BE2C (cell line): ENCODE measurements around the gene GALNS.

Experiments
- DNase-seq: peaks from one replicate; pipeline ENCODE4 v3.0.0-alpha.2; 2020
- H3K27me3 ChIP-seq: fragments of 250-450 bp; sonication (Bioruptor Pico); 2 replicates; pipeline ENCODE4 v1.5.1; 2020; ENCODE audit warnings: mild to moderate bottlenecking
- H3K36me3 ChIP-seq: fragments of 250-450 bp; sonication (Bioruptor Pico); 2 replicates; pipeline ENCODE4 v1.5.1; 2020; ENCODE audit warnings: mild to moderate bottlenecking
- H3K4me1 ChIP-seq: fragments of 250-450 bp; sonication (Bioruptor Pico); 2 replicates; pipeline ENCODE4 v1.5.1; 2020
- H3K4me3 ChIP-seq: 2 replicates; pipeline ENCODE4 v1.5.1; 2011; ENCODE audit warnings: low read depth, low read length
- H3K9me3 ChIP-seq: fragments of 250-450 bp; sonication (Bioruptor Pico); 2 replicates; pipeline ENCODE4 v1.5.1; 2020
- CTCF ChIP-seq: IDR thresholded peaks from 2 replicates; pipeline ENCODE4 v1.5.1; 2012; ENCODE audit warnings: mild to moderate bottlenecking, low read depth, low read length

GALNS gene

GRCh38 chr16:88853325-88853941 is 3.3 kb downstream of the GALNS start:
- no peak for DNase-seq
- Histone ChIP-seq H3K4me3 (no peak overlapping the region), H3K27me3 (no peaks in the 10 kb centered on the region), H3K4me1 (peaks cover 3% of the 10 kb centered on the region; the same call in 1 of the 2 replicates), H3K9me3 (no peaks in the 10 kb centered on the region), H3K36me3 (no peaks in the 10 kb centered on the region; the same call in 1 of the 2 replicates)
- no peak for TF ChIP-seq CTCF

- no peaks in the 10 kb centered on the region for H3K9me3 ChIP-seq
- no peak for TF ChIP-seq CTCF
- no peak for DNase-seq
- no peaks in the 10 kb centered on the region for H3K36me3 ChIP-seq
- H3K27me3 ChIP-seq = no peaks in the 10 kb centered on the region
- no peaks in the 10 kb centered on the region for H3K4me1 ChIP-seq
- H3K4me3 ChIP-seq = no peak overlapping the region
Observed at GRCh38 chr16:88851616-88852015, 5.1 kb downstream of the GALNS start.

GRCh38 chr16:88850531-88851199 is 6.1 kb downstream of the GALNS start:
- no peak for TF ChIP-seq CTCF
- H3K36me3 ChIP-seq = no peaks in the 10 kb centered on the region

GRCh38 chr16:88848557-88848956 is 8.2 kb downstream of the GALNS start:
- H3K9me3 ChIP-seq = no peaks in the 10 kb centered on the region
- DNase-seq = no peak
- TF ChIP-seq CTCF = no peak
- H3K27me3 ChIP-seq = no peaks in the 10 kb centered on the region
- no peaks in the 10 kb centered on the region for H3K4me1 ChIP-seq
- H3K4me3 ChIP-seq = no peak overlapping the region
- no peaks in the 10 kb centered on the region for H3K36me3 ChIP-seq

More at GRCh38 chr16:88850531-88851199, 6.1 kb downstream of the GALNS start:
- Histone ChIP-seq H3K27me3 (no peaks in the 10 kb centered on the region), H3K9me3 (no peaks in the 10 kb centered on the region), H3K4me3 (no peak overlapping the region), H3K4me1 (no peaks in the 10 kb centered on the region)
- DNase-seq = no peak

GRCh38 chr16:88847654-88848053 is 9.1 kb downstream of the GALNS start:
- no peaks in the 10 kb centered on the region for H3K9me3 ChIP-seq
- no peaks in the 10 kb centered on the region for H3K27me3 ChIP-seq
- H3K4me3 ChIP-seq = no peak overlapping the region
- no peak for DNase-seq
- H3K4me1 ChIP-seq = no peaks in the 10 kb centered on the region
- H3K36me3 ChIP-seq = no peaks in the 10 kb centered on the region
- TF ChIP-seq CTCF = no peak

- Histone ChIP-seq H3K9me3 (no peaks in the 10 kb centered on the region), H3K4me3 (no peak overlapping the region), H3K36me3 (no peaks in the 10 kb centered on the region), H3K4me1 (no peaks in the 10 kb centered on the region), H3K27me3 (no peaks in the 10 kb centered on the region)
- TF ChIP-seq CTCF = no peak
- DNase-seq = no peak
Observed at GRCh38 chr16:88846088-88846487, 10.7 kb downstream of the GALNS start.
